H1 (cell line): ENCODE data around the gene FRMD4A. TPM values are rescaled to one million over a fixed set of nuclear protein-coding genes. Genes with fewer than 3 reads are reported as not detected.

Source experiments
- BRCA1 ChIP-seq: IDR thresholded peaks from 2 replicates; pipeline ENCODE4 v1.6.1; 2012; ENCODE audit warnings: low read depth, low read length, improper control_type of control experiment
- SIX5 ChIP-seq: IDR thresholded peaks from 2 replicates; pipeline ENCODE4 v1.6.1; 2011; ENCODE audit warnings: mild to moderate bottlenecking, low read depth, low read length
- SP1 ChIP-seq: IDR thresholded peaks from 2 replicates; pipeline ENCODE4 v1.6.1; 2011; ENCODE audit warnings: low read depth, low read length
- SP4 ChIP-seq: IDR thresholded peaks from 2 replicates; pipeline ENCODE4 v1.6.1; 2012; ENCODE audit warnings: low read length, inconsistent platforms
- TEAD4 ChIP-seq: IDR thresholded peaks from 2 replicates; pipeline ENCODE4 v1.6.1; 2012; ENCODE audit warnings: low read depth, low read length, inconsistent platforms, mixed read lengths
- polyA plus RNA-seq, 7 experiments: library from polyadenylated mRNA; depleted of rRNA in 3 of 7; stranded (reverse) in 5 of 7; unstranded in 2 of 7; fragments of >200 nt in 5 of 7; fragments of 200-250 nt in 2 of 7; gene quantifications; 1 replicate in 5 of 7; 2 replicates in 1 of 7; 4 replicates in 1 of 7; pipeline versions ENCODE4 v1.2.1 to v1.2.3, GENCODE V29; 2011 to 2013; ENCODE audit warnings: missing spikeins in 2 of 7, mixed read lengths in 2 of 7
- total RNA-seq: library from RNA; stranded (reverse); fragmentation: NEBNext Ultra II Directional; extraction: Animal tissue kit (Norgen Biotek cat#: 25700); gene quantifications from 2 replicates; pipeline ENCODE4 v1.2.1, GENCODE V29; 2021
- TF ChIP-seq, protein P1 (sequence below): fragments of 300-600 bp; sonication (generic); IDR thresholded peaks from 2 replicates; pipeline ENCODE4 v1.7.1; 2012; ENCODE audit warnings: low read length, moderate library complexity, mild to moderate bottlenecking, inconsistent platforms; ENCODE audit not compliant: insufficient replicate concordance

Gene FRMD4A
- total and polyA plus RNA-seq, 2 of the 8 experiments (the other 6 are each of a cell fraction or from before 2014, with no cell fraction given) = 38.6 to 39.6 TPM

DNA sequence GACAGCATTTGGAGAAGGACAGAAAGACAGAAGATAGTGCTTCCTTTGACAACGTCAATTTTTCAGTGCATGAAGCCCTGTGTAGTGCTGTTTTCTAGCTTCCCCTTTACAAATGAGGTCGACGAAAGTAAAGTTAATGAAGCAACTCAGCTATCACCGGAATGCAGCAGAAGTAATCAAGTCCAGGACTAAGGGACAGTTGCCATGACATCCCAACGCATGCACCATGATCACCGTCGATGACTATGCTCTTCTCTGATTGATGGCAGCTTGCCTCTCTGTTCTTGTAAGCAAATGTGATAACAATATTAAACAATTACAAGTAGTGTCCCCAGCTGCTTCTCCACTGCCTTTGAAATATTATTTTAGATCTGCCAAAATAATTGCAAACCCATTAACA is 205.8 kb downstream of the FRMD4A start (continued):
- TF ChIP-seq, protein P1, sequence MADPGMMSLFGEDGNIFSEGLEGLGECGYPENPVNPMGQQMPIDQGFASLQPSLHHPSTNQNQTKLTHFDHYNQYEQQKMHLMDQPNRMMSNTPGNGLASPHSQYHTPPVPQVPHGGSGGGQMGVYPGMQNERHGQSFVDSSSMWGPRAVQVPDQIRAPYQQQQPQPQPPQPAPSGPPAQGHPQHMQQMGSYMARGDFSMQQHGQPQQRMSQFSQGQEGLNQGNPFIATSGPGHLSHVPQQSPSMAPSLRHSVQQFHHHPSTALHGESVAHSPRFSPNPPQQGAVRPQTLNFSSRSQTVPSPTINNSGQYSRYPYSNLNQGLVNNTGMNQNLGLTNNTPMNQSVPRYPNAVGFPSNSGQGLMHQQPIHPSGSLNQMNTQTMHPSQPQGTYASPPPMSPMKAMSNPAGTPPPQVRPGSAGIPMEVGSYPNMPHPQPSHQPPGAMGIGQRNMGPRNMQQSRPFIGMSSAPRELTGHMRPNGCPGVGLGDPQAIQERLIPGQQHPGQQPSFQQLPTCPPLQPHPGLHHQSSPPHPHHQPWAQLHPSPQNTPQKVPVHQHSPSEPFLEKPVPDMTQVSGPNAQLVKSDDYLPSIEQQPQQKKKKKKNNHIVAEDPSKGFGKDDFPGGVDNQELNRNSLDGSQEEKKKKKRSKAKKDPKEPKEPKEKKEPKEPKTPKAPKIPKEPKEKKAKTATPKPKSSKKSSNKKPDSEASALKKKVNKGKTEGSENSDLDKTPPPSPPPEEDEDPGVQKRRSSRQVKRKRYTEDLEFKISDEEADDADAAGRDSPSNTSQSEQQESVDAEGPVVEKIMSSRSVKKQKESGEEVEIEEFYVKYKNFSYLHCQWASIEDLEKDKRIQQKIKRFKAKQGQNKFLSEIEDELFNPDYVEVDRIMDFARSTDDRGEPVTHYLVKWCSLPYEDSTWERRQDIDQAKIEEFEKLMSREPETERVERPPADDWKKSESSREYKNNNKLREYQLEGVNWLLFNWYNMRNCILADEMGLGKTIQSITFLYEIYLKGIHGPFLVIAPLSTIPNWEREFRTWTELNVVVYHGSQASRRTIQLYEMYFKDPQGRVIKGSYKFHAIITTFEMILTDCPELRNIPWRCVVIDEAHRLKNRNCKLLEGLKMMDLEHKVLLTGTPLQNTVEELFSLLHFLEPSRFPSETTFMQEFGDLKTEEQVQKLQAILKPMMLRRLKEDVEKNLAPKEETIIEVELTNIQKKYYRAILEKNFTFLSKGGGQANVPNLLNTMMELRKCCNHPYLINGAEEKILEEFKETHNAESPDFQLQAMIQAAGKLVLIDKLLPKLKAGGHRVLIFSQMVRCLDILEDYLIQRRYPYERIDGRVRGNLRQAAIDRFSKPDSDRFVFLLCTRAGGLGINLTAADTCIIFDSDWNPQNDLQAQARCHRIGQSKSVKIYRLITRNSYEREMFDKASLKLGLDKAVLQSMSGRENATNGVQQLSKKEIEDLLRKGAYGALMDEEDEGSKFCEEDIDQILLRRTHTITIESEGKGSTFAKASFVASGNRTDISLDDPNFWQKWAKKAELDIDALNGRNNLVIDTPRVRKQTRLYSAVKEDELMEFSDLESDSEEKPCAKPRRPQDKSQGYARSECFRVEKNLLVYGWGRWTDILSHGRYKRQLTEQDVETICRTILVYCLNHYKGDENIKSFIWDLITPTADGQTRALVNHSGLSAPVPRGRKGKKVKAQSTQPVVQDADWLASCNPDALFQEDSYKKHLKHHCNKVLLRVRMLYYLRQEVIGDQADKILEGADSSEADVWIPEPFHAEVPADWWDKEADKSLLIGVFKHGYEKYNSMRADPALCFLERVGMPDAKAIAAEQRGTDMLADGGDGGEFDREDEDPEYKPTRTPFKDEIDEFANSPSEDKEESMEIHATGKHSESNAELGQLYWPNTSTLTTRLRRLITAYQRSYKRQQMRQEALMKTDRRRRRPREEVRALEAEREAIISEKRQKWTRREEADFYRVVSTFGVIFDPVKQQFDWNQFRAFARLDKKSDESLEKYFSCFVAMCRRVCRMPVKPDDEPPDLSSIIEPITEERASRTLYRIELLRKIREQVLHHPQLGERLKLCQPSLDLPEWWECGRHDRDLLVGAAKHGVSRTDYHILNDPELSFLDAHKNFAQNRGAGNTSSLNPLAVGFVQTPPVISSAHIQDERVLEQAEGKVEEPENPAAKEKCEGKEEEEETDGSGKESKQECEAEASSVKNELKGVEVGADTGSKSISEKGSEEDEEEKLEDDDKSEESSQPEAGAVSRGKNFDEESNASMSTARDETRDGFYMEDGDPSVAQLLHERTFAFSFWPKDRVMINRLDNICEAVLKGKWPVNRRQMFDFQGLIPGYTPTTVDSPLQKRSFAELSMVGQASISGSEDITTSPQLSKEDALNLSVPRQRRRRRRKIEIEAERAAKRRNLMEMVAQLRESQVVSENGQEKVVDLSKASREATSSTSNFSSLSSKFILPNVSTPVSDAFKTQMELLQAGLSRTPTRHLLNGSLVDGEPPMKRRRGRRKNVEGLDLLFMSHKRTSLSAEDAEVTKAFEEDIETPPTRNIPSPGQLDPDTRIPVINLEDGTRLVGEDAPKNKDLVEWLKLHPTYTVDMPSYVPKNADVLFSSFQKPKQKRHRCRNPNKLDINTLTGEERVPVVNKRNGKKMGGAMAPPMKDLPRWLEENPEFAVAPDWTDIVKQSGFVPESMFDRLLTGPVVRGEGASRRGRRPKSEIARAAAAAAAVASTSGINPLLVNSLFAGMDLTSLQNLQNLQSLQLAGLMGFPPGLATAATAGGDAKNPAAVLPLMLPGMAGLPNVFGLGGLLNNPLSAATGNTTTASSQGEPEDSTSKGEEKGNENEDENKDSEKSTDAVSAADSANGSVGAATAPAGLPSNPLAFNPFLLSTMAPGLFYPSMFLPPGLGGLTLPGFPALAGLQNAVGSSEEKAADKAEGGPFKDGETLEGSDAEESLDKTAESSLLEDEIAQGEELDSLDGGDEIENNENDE = no peak
- no peak for TF ChIP-seq SIX5
- TF ChIP-seq SP1 = no peak
- TF ChIP-seq SP4 = no peak
- no peak for TF ChIP-seq BRCA1
- TF ChIP-seq TEAD4 = no peak
